Lung (tissue), 12 donors: ENCODE data around the gene SELENOW. TPM values are rescaled to one million over a fixed set of nuclear protein-coding genes. Genes with fewer than 3 reads are reported as not detected.

Experiments used
- ATAC-seq: fragments of 200-7000 bp; cut with Tn5 transposase; one replicate; pipeline ENCODE4 v1.9.1; 2020; ENCODE audit warnings: moderate number of reproducible peaks; ENCODE audit not compliant: insufficient read depth, low FRiP score
- DNase-seq, 3 donors: peaks; one replicate each; pipeline ENCODE4 v3.0.0-alpha.2; 2013 to 2017
- H3K27ac ChIP-seq, 2 donors: one replicate each; pipeline ENCODE4 v1.5.1; 2013; ENCODE audit warnings: mild to moderate bottlenecking in 2 of 2, moderate library complexity in 2 of 2, control low read depth in 1 of 2, inconsistent platforms in 1 of 2, low read depth in 1 of 2, low read length in 1 of 2
- H3K27me3 ChIP-seq, 3 donors: one replicate each; pipeline ENCODE4 v1.5.1; 2013; ENCODE audit warnings: low read length in 2 of 3; ENCODE audit not compliant: control insufficient read depth in 3 of 3, insufficient read depth in 3 of 3
- H3K36me3 ChIP-seq, 4 donors: one replicate each; pipeline ENCODE4 v1.5.1; 2013; ENCODE audit warnings: low read length in 4 of 4, mild to moderate bottlenecking in 1 of 4, moderate library complexity in 1 of 4; ENCODE audit not compliant: control insufficient read depth in 4 of 4, insufficient read depth in 4 of 4
- H3K4me1 ChIP-seq, 5 donors: one replicate each; pipeline ENCODE4 v1.5.1; 2013; ENCODE audit warnings: low read length in 5 of 5, mild to moderate bottlenecking in 2 of 5, moderate library complexity in 1 of 5; ENCODE audit not compliant: control insufficient read depth in 5 of 5, insufficient read depth in 5 of 5
- H3K4me3 ChIP-seq: one replicate; pipeline ENCODE4 v1.5.1; 2013; ENCODE audit warnings: mild to moderate bottlenecking, control low read depth, moderate library complexity
- H3K9ac ChIP-seq, 2 donors: one replicate each; pipeline ENCODE4 v1.5.1; 2013; ENCODE audit warnings: low read length in 2 of 2, control low read depth in 1 of 2; ENCODE audit not compliant: insufficient read depth in 1 of 2
- H3K9me3 ChIP-seq, 4 donors: one replicate each; pipeline ENCODE4 v1.5.1; 2013; ENCODE audit warnings: low read length in 3 of 4, mild to moderate bottlenecking in 1 of 4, moderate library complexity in 1 of 4; ENCODE audit not compliant: control insufficient read depth in 4 of 4, insufficient read depth in 3 of 4
- WGBS, 2 donors: extraction: QIAGEN DNeasy Blood & Tissue Kit; methylation state at CpG; one replicate each; pipeline ENCODE4 v1.1.7; 2013; 5-methylcytosine and 5-hydroxymethylcytosine counted together
- polyA plus RNA-seq, 2 donors: library from polyadenylated mRNA; stranded (reverse); fragments of 200-250 nt; gene quantifications; one replicate each; pipeline ENCODE4 v1.2.1, GENCODE V29; 2013
- total RNA-seq, 2 donors: library from RNA; depleted of rRNA in 1 of 2; stranded (reverse); fragments of >200 nt in 1 of 2; gene quantifications; one replicate each; pipeline ENCODE4 v1.2.1, GENCODE V29; 2014 to 2021
- TF ChIP-seq, protein P1 (sequence below): IDR thresholded peaks from 2 replicates; pipeline ENCODE4 v1.5.1; 2012; ENCODE audit warnings: mild to moderate bottlenecking; ENCODE audit errors: control extremely low read depth, extremely low read depth
- donor health status: control.
- donor health status: control.
- donor health status: Bipolar disorder and iron deficiency.
- donor health status: healthy.
- donor health status: DM: yes; HTN: yes; CAD: no.

The SELENOW gene
- total and polyA plus RNA-seq, 4 donors: 104 to 532 (median 346) TPM

DNA sequence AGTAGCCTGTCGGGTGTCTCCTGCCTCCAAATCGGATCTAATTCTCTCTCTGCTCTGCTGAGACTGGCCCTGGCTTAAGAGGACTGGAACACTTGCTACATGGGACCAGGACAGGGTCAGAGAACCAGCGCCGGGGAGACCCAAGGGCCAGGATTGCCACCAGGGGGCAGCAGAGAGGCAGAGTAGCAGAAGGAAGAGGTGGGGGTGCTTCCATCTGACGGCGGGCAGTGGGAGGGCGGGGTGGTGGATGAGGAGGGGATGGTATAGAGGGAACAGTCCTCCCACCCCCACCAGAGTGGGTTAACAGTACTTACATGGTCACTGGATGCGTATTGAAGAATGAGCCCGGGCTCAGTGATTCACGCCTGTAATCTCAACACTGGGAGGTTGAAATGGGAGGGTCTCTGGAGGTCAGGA, 11.9 kb downstream of the SELENOW start:
- DNase-seq (peak; percentile 51 to 73 (median 58)), ATAC-seq (peak; percentile 70)
- no peak overlapping the region for H3K27ac ChIP-seq
- no peaks in the 10 kb centered on the region for H3K27me3 ChIP-seq
- H3K36me3 ChIP-seq: peaks cover 0 to 10% (median 2%) of the 10 kb centered on the region in 4 donors
- TF ChIP-seq, protein P1, sequence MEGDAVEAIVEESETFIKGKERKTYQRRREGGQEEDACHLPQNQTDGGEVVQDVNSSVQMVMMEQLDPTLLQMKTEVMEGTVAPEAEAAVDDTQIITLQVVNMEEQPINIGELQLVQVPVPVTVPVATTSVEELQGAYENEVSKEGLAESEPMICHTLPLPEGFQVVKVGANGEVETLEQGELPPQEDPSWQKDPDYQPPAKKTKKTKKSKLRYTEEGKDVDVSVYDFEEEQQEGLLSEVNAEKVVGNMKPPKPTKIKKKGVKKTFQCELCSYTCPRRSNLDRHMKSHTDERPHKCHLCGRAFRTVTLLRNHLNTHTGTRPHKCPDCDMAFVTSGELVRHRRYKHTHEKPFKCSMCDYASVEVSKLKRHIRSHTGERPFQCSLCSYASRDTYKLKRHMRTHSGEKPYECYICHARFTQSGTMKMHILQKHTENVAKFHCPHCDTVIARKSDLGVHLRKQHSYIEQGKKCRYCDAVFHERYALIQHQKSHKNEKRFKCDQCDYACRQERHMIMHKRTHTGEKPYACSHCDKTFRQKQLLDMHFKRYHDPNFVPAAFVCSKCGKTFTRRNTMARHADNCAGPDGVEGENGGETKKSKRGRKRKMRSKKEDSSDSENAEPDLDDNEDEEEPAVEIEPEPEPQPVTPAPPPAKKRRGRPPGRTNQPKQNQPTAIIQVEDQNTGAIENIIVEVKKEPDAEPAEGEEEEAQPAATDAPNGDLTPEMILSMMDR: peak; percentile 51
- WGBS, 2 donors: 14 to 15% methylated on average over 10 of the region's 10 CpGs
- H3K4me3 ChIP-seq: no peak overlapping the region
- no peak overlapping the region for H3K9ac ChIP-seq
- H3K9me3 ChIP-seq: peaks cover 0 to 1% (median 0%) of the 10 kb centered on the region in 4 donors
- peaks cover 0 to 3% (median 0%) of the 10 kb centered on the region in 5 donors for H3K4me1 ChIP-seq

DNA sequence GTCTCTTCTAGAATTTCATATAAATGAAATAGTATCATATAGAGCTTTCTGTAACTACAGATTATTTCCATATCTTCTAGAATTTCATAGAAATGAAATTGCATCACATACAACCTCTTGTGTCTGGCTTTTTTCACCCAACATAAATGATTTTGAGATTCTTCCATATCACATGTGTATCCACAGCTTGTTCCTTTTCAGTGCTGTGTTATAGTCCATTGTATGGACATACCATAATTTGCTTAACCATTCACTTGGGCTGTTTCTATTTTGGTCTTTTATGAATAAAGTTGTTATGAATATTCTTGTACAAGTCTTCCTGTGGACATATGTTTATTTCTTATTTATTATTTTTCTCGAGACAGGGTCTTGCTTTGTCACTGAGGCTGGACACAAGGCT, 14.1 kb downstream of the SELENOW start:
- TF ChIP-seq, protein P1: no peak
- Histone ChIP-seq H3K4me1 (peaks cover 0 to 3% (median 0%) of the 10 kb centered on the region in 5 donors), H3K36me3 (no peaks in the 10 kb centered on the region), H3K9ac (no peak overlapping the region), H3K27ac (no peak overlapping the region), H3K27me3 (no peaks in the 10 kb centered on the region), H3K9me3 (peaks cover 0 to 1% (median 0%) of the 10 kb centered on the region in 4 donors), H3K4me3 (no peak overlapping the region)
- no peak for ATAC-seq
- no peak for DNase-seq
- 95 to 100% methylated on average over 1 of the region's 1 CpG for WGBS, 2 donors

DNA sequence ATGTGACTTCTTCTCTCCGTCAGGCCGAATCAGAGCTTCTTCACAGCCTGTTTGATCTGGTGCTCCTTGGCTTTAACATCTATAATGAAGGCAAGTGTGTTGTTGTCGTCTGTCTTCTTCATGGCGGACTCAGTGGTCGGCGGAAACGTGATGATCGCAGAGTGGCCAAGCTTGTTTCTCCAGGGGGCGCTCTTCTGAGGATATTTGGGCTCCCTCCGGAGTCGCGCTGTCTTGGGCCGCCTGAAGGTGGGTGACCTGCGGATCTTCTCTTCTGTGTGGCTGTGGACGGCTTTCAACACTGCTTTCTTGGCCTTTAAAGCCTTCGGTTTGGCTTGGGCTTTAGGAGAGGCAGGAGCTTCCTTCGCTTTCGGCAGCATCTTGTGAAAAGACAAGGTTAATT, 16.0 kb downstream of the SELENOW start:
- ATAC-seq: no peak
- Histone ChIP-seq H3K9me3 (no peaks in the 10 kb centered on the region), H3K27ac (no peak overlapping the region), H3K27me3 (no peaks in the 10 kb centered on the region), H3K9ac (no peak overlapping the region), H3K36me3 (no peaks in the 10 kb centered on the region), H3K4me1 (no peaks in the 10 kb centered on the region), H3K4me3 (no peak overlapping the region)
- no peak for DNase-seq
- 83% methylated on average over 18 of the region's 18 CpGs for WGBS, 2 donors
- TF ChIP-seq, protein P1: no peak

DNA sequence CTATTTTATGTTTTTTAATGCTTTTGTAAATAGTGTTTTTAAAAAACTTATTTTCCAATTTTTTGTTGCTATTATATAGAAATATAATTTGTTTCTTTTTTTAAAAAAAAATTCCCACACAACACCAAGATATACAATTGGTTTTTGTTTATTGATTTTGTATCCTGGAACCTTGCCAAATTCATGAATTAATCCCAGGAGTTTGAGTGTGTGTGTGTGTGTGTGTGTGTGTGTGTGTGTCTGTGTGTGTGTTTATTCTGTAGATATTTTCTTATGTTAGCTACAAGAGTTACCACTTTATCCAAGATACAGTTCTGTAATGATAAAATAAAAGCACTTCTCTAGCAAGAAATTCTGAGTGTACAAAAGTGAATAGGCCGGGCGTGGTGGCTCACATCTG, 18.3 kb downstream of the SELENOW start:
- Histone ChIP-seq H3K9me3 (peaks cover 0 to 2% (median 0%) of the 10 kb centered on the region in 4 donors), H3K4me3 (no peak overlapping the region), H3K9ac (no peak overlapping the region), H3K36me3 (no peaks in the 10 kb centered on the region), H3K4me1 (no peaks in the 10 kb centered on the region), H3K27ac (no peak overlapping the region), H3K27me3 (no peaks in the 10 kb centered on the region)
- TF ChIP-seq, protein P1: no peak
- WGBS, 2 donors: 77 to 83% methylated on average over 2 of the region's 2 CpGs
- DNase-seq (no peak), ATAC-seq (no peak)
